Measurements from ENCODE around the gene MAPKAP1.

The MAPKAP1 gene

DNA sequence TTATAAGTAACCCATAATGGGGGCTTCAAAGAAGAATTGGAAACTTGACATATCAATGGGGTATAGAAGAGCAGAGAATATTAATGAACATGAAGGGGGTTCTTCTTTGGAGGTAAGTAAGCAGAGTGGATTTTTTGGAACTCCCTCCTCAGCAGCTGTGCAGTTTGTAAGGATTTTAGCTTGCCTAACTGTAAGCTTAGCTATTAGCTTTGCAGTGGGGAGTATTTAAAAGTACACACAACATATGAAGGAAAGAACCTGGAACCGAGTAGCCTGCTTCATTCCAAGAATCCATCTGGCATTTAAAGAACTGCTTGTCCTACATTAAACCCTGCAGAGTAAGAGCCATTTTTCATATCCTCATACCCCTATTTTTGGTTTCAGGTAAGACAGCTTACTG is 38.0 kb upstream of the MAPKAP1 start:
- no peak overlapping the region for H3K27ac ChIP-seq
- TF ChIP-seq ZFX (IDR thresholded peaks at IDR 0.05) (no peak), CTCF (conservative IDR thresholded peaks at IDR 0.05) (no peak)

- H3K27ac ChIP-seq = no peak overlapping the region
- TF ChIP-seq CTCF (conservative IDR thresholded peaks at IDR 0.05) (no peak), ZFX (IDR thresholded peaks at IDR 0.05) (no peak)
Observed at GRCh38 chr9:125744616-125745015, 37.6 kb upstream of the MAPKAP1 start.

DNA sequence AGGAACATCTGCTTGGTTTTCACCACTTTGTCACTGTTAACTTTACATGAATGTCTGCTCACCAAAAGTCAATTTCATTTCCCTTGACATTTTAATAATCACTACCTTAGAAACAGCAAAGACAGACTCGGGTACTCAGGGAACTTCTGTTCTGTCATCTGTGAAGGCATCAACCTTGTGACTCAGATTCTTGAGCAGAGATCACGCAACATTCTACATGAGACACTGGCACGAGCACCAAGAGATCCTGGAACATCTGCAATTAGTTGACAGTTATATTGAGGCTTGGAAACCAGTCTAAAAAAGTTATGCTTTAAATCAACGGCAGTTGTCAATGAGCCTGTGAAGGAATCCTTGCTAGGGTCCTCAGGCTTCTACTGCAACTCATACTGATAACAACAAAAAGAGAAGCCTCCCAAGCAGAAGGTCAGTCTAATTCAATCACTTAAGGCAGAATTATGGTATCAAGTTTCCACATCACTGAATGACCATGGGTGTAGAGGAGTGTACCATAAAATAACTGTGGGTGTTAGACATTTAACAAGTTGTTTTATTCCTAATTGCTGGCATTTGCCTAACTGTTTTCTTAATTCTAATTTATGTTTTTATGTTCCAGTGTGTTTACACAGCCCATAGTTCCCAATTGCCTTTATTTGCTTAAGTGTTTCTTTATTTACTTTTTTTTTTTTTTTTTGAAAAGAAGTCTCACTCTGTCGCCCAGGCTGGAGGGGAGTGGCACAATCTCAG is 36.8 kb upstream of the MAPKAP1 start:
- no peak overlapping the region for H3K27ac ChIP-seq
- no peak for TF ChIP-seq ZFX (IDR thresholded peaks at IDR 0.05)
- no peak for TF ChIP-seq CTCF (conservative IDR thresholded peaks at IDR 0.05)

DNA sequence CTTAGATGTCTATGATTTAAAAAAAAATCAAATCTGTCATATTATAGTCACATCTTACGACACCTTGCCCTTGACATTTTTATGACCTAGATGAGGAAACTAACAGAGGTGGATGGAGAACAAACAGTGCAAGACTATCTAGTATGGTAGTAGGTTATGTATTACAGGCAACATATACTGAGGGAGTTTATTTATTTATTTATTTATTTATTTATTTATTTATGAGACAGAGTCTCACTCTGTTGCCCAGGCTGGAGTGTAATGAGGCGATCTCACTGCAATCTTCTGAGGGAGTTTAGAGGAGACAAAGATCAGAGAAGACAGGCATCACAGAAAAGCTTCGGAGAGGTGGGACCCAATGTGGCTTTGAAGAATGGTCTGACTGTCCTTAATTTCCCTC is 35.6 kb upstream of the MAPKAP1 start:
- H3K27ac ChIP-seq = no peak overlapping the region
- no peak for TF ChIP-seq ZFX (IDR thresholded peaks at IDR 0.05)
- TF ChIP-seq CTCF (conservative IDR thresholded peaks at IDR 0.05) = no peak

- TF ChIP-seq CTCF (conservative IDR thresholded peaks at IDR 0.05) = no peak
- no peak for TF ChIP-seq ZFX (IDR thresholded peaks at IDR 0.05)
- H3K27ac ChIP-seq = no peak overlapping the region
Observed at GRCh38 chr9:125739436-125739835, 32.4 kb upstream of the MAPKAP1 start.

DNA sequence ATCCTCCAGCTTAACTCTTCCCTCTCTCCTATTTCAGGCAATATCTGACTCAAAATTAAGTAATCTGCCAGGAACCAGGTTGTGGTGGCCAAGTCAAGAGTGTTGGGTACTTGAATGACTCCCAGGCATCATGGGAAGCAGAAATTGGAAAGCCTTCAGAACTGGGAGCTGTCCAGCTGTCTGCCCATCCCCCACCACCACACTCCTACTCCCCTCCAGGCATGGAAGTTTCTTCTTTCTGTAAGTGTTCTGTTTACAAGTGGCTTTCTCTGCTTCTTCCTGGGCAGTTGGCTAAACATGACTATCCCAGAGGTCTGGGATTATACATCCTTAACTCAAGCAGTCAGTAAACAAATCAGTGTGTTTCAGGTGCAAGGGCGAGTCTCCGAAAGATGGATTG is 25.6 kb upstream of the MAPKAP1 start:
- no peak overlapping the region for H3K27ac ChIP-seq
- no peak for TF ChIP-seq CTCF (conservative IDR thresholded peaks at IDR 0.05)
- TF ChIP-seq ZFX (IDR thresholded peaks at IDR 0.05) = no peak

GRCh38 chr9:125730168-125730567 is 23.2 kb upstream of the MAPKAP1 start:
- TF ChIP-seq CTCF (conservative IDR thresholded peaks at IDR 0.05) (no peak), ZFX (IDR thresholded peaks at IDR 0.05) (no peak)
- no peak overlapping the region for H3K27ac ChIP-seq

Data from C4-2B (cell line).